ENCODE results near the gene HIP1. TPM values are rescaled to one million over a fixed set of nuclear protein-coding genes. Genes with fewer than 3 reads are reported as not detected.

HIP1 gene
- total and polyA plus RNA-seq, 9 of the 15 experiments (the other 6 are each of a cell fraction or from before 2014, with no cell fraction given), result 2.4 to 13.7 (median 9.5) TPM

GRCh38 chr7:75583255-75583654 lies 155.5 kb downstream of the HIP1 start:
- no peaks in the 10 kb centered on the region for H4K20me1 ChIP-seq (replicated peaks; ENCODE audit: control insufficient read depth, insufficient read depth, low read length)
- CTCF ChIA-PET (ENCODE audit: low intra/inter-chr PET ratio), result no interaction called here
- no peaks in the 10 kb centered on the region for H3K27me3 ChIP-seq (ENCODE audit: control insufficient read depth in 2 of 2, insufficient read depth in 2 of 2, low read length in 2 of 2)
- no peak for DNase-seq (ENCODE audit: extremely low read depth in 1 of 4, low spot score in 3 of 4)
- in situ Hi-C loops (cut with MboI) (no loop called here), intact Hi-C loops (cut with micrococcal nuclease) (no loop called here)
- no peaks in the 10 kb centered on the region for H3K79me2 ChIP-seq (ENCODE audit: control insufficient read depth, insufficient read depth, low read length)
- H3K4me1 ChIP-seq (replicated peaks in 1 of 2; ENCODE audit: control insufficient read depth in 2 of 2, insufficient read depth in 2 of 2, low read length in 2 of 2), result peaks cover 0 to 3% of the 10 kb centered on the region in 2 experiments; a peak in 1 of 5 replicates
- peaks cover 4% of the 10 kb centered on the region; the same call in 2 of the 3 replicates for H3K36me3 ChIP-seq (ENCODE audit: control insufficient read depth, insufficient read depth, low read length)
- no peak overlapping the region; the same call in 2 of the 3 replicates for H3K27ac ChIP-seq (ENCODE audit: extremely low read depth, low read depth, low read length)
- H3K4me2 ChIP-seq (ENCODE audit: insufficient read depth, low read length), result no peak overlapping the region
- no peak overlapping the region for H2AFZ ChIP-seq (ENCODE audit: low read depth, low read length)
- TF ChIP-seq TCF3 (CRISPR knock-in tag; IDR thresholded peaks at IDR 0.05) (peak; percentile 13; the same call in 1 of the 2 replicates), MEIS2 (IDR thresholded peaks at IDR 0.05; ENCODE audit: partially characterized antibody) (peak; percentile 52), TGIF2 (CRISPR knock-in tag; IDR thresholded peaks at IDR 0.05) (no peak)
- WGBS (ENCODE audit: insufficient coverage, low coverage, missing lambda C conversion rate), result 43% methylated on average over 12 of the region's 12 CpGs
- no peak for FAIRE-seq
- no peak overlapping the region for H3K4me3 ChIP-seq
- POLR2A ChIA-PET, result interaction anchor here (1.8 kb wide), 1 partner anchor 10 kb away, joined by 6 read pairs; no protein-coding TSS in a partner anchor
- no peaks in the 10 kb centered on the region for H3K9me1 ChIP-seq (ENCODE audit: control insufficient read depth, insufficient read depth, low read length)
- H3K9ac ChIP-seq (ENCODE audit: insufficient read depth in 1 of 2, low read depth in 2 of 2, low read length in 2 of 2), result peak overlapping the region in 1 of 2 experiments; percentile 73; a peak in 2 of 4 replicates
- ATAC-seq, result peak; percentile 52
- no TSS peak for BruUV-seq (replicated peaks)
- no peaks in the 10 kb centered on the region for H3K9me3 ChIP-seq (replicated peaks; ENCODE audit: control insufficient read depth, insufficient read depth, low read depth, low read length)

DNA sequence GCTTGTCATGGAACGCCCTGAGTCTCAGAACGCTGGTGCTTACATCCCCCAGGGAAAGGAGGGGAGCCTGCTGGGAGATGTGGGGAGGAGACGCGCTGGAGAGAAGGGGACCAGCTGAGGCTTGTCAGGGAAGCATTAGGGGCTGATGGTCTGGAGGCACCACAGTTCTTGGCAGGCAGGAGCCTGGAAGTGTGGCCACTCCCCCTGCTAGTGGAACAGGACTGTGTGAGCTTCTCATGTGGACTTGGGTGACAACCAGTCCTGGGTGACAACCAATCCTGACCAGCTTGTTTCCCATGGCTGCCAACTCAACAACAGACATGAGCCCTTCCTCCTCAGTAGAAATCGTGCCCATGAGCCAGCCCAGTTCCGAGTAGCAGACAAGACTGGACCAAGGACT lies 158.8 kb downstream of the HIP1 start:
- in situ Hi-C loops (cut with MboI), result no loop called here
- no TSS peak for BruUV-seq (replicated peaks)
- H3K9me1 ChIP-seq (ENCODE audit: control insufficient read depth, insufficient read depth, low read length), result no peaks in the 10 kb centered on the region
- no peak overlapping the region for H3K4me3 ChIP-seq
- H3K36me3 ChIP-seq (ENCODE audit: control insufficient read depth, insufficient read depth, low read length), result no peaks in the 10 kb centered on the region; the same call in 2 of the 3 replicates
- H3K27ac ChIP-seq (ENCODE audit: extremely low read depth, low read depth, low read length), result no peak overlapping the region
- H3K27me3 ChIP-seq (ENCODE audit: control insufficient read depth in 2 of 2, insufficient read depth in 2 of 2, low read length in 2 of 2), result no peaks in the 10 kb centered on the region; a peak in 1 of 5 replicates
- 0 out of 5 replicates have a peak, but pooled peaks cover 0 to 3% of the 10 kb centered on the region in 2 experiments for H3K4me1 ChIP-seq (replicated peaks in 1 of 2; ENCODE audit: control insufficient read depth in 2 of 2, insufficient read depth in 2 of 2, low read length in 2 of 2)
- POLR2A ChIA-PET, result no interaction called here
- DNase-seq (ENCODE audit: extremely low read depth in 1 of 4, low spot score in 3 of 4) (no peak), FAIRE-seq (no peak), ATAC-seq (no peak)
- no peaks in the 10 kb centered on the region for H3K9me3 ChIP-seq (replicated peaks; ENCODE audit: control insufficient read depth, insufficient read depth, low read depth, low read length)
- CTCF ChIA-PET (ENCODE audit: low intra/inter-chr PET ratio), result no interaction called here
- WGBS (ENCODE audit: insufficient coverage, low coverage, missing lambda C conversion rate), result 64% methylated on average over 6 of the region's 6 CpGs
- intact Hi-C loops (cut with micrococcal nuclease), result no loop called here
- peak overlapping the region in 1 of 2 experiments; percentile 65; a peak in 2 of 4 replicates for H3K9ac ChIP-seq (ENCODE audit: insufficient read depth in 1 of 2, low read depth in 2 of 2, low read length in 2 of 2)
- H3K79me2 ChIP-seq (ENCODE audit: control insufficient read depth, insufficient read depth, low read length), result no peaks in the 10 kb centered on the region
- no peak overlapping the region for H2AFZ ChIP-seq (ENCODE audit: low read depth, low read length)
- H4K20me1 ChIP-seq (replicated peaks; ENCODE audit: control insufficient read depth, insufficient read depth, low read length), result no peaks in the 10 kb centered on the region
- H3K4me2 ChIP-seq (ENCODE audit: insufficient read depth, low read length), result no peak overlapping the region
- TF ChIP-seq TEAD1 (CRISPR knock-in tag; IDR thresholded peaks at IDR 0.05), result no peak
- TF ChIP-seq, protein P1, sequence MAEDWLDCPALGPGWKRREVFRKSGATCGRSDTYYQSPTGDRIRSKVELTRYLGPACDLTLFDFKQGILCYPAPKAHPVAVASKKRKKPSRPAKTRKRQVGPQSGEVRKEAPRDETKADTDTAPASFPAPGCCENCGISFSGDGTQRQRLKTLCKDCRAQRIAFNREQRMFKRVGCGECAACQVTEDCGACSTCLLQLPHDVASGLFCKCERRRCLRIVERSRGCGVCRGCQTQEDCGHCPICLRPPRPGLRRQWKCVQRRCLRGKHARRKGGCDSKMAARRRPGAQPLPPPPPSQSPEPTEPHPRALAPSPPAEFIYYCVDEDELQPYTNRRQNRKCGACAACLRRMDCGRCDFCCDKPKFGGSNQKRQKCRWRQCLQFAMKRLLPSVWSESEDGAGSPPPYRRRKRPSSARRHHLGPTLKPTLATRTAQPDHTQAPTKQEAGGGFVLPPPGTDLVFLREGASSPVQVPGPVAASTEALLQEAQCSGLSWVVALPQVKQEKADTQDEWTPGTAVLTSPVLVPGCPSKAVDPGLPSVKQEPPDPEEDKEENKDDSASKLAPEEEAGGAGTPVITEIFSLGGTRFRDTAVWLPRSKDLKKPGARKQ (CRISPR knock-in tag; IDR thresholded peaks at IDR 0.05), result no peak
- TF ChIP-seq FOXJ3 (CRISPR knock-in tag; IDR thresholded peaks at IDR 0.05), result no peak
- no peak for TF ChIP-seq MECOM (CRISPR knock-in tag; IDR thresholded peaks at IDR 0.05)
- TF ChIP-seq TARDBP (IDR thresholded peaks at IDR 0.05), result no peak
- TF ChIP-seq, protein P2, sequence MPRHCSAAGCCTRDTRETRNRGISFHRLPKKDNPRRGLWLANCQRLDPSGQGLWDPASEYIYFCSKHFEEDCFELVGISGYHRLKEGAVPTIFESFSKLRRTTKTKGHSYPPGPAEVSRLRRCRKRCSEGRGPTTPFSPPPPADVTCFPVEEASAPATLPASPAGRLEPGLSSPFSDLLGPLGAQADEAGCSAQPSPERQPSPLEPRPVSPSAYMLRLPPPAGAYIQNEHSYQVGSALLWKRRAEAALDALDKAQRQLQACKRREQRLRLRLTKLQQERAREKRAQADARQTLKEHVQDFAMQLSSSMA (CRISPR knock-in tag; IDR thresholded peaks at IDR 0.05), result no peak
- TF ChIP-seq ERF (CRISPR knock-in tag; IDR thresholded peaks at IDR 0.05), result no peak
- no peak for TF ChIP-seq GABPB2 (CRISPR knock-in tag; conservative IDR thresholded peaks at IDR 0.05)
- TF ChIP-seq ZNF12 (CRISPR knock-in tag; IDR thresholded peaks at IDR 0.05), result no peak
